Vagina (tissue), 2 donors: ENCODE data around the gene SCN10A. TPM values are rescaled to one million over a fixed set of nuclear protein-coding genes. Genes with fewer than 3 reads are reported as not detected.

ENCODE experiments used
- DNase-seq, 2 donors: peaks; one replicate each; pipeline ENCODE4 v3.0.0-alpha.2; 2017; ENCODE audit errors: extremely low spot score in 2 of 2
- H3K27ac ChIP-seq: fragments of 200-600 bp; sonication (generic); one replicate; pipeline ENCODE4 v1.5.1; 2019
- H3K27me3 ChIP-seq: fragments of 200-600 bp; sonication (generic); one replicate; pipeline ENCODE4 v1.5.1; 2019
- H3K36me3 ChIP-seq, 2 donors: fragments of 200-600 bp; sonication (generic); one replicate each; pipeline ENCODE4 v1.5.1; 2017 to 2019
- H3K4me1 ChIP-seq: fragments of 200-600 bp; sonication (generic); one replicate; pipeline ENCODE4 v1.5.1; 2019
- H3K4me3 ChIP-seq, 2 donors: fragments of 200-600 bp; sonication (generic); 1 replicate in 1 of 2; 2 replicates in 1 of 2; pipeline ENCODE4 v1.5.1; 2016 to 2019
- H3K9me3 ChIP-seq: fragments of 200-600 bp; sonication (generic); one replicate; pipeline ENCODE4 v1.5.1; 2019
- CTCF ChIP-seq, 3 experiments: fragments of 450-650 bp in 2 of 3; fragments of 200-600 bp in 1 of 3; sonication (generic) in 1 of 3; IDR thresholded peaks; one replicate each; pipeline ENCODE4 v1.5.1; 2017 to 2019; ENCODE audit warnings: antibody characterized with exemption in 3 of 3, mild to moderate bottlenecking in 2 of 3, moderate library complexity in 2 of 3
- POLR2A ChIP-seq, 2 donors: fragments of 450-650 bp; IDR thresholded peaks; one replicate each; pipeline ENCODE4 v1.6.1; 2017; ENCODE audit warnings: antibody characterized with exemption in 2 of 2, mild to moderate bottlenecking in 2 of 2, moderate library complexity in 2 of 2
- POLR2AphosphoS5 ChIP-seq, 2 donors: sonication (generic); formaldehyde crosslinking; IDR thresholded peaks; one replicate each; pipeline ENCODE4 v1.9.0; 2017; ENCODE audit warnings: antibody characterized with exemption in 2 of 2, mild to moderate bottlenecking in 2 of 2, low read depth in 1 of 2; ENCODE audit not compliant: insufficient read depth in 1 of 2
- intact Hi-C: fragments of 100-400 bp; cut with DNase I; formaldehyde crosslinking; loops from one replicate; pipeline ENCODE4 v1.15.1; 2023
- total RNA-seq: library from RNA; depleted of rRNA; stranded (reverse); fragments of >200 nt; gene quantifications from one replicate; pipeline ENCODE4 v1.2.3, GENCODE V29; 2016

Gene SCN10A
- total RNA-seq, 1 donor from 2014 or later: not detected

GRCh38 chr3:38684546-38684945 is 131.5 kb downstream of the SCN10A start:
- DNase-seq: no peak
- TF ChIP-seq POLR2A (IDR thresholded peaks at IDR 0.05) (no peak), CTCF (IDR thresholded peaks at IDR 0.05) (no peak), POLR2AphosphoS5 (IDR thresholded peaks at IDR 0.05; ENCODE audit: insufficient read depth in 1 of 2, low read depth in 1 of 2) (no peak)
- Histone ChIP-seq H3K36me3 (no peaks in the 10 kb centered on the region), H3K27me3 (no peaks in the 10 kb centered on the region), H3K4me1 (no peaks in the 10 kb centered on the region), H3K27ac (no peak overlapping the region), H3K9me3 (no peaks in the 10 kb centered on the region), H3K4me3 (no peak overlapping the region)
- intact Hi-C loops: no loop called here

GRCh38 chr3:38669668-38670067 is 146.3 kb downstream of the SCN10A start:
- Histone ChIP-seq H3K36me3 (no peaks in the 10 kb centered on the region), H3K4me1 (no peaks in the 10 kb centered on the region), H3K27me3 (no peaks in the 10 kb centered on the region), H3K4me3 (no peak overlapping the region), H3K9me3 (no peaks in the 10 kb centered on the region), H3K27ac (no peak overlapping the region)
- DNase-seq: no peak
- TF ChIP-seq POLR2AphosphoS5 (IDR thresholded peaks at IDR 0.05; ENCODE audit: insufficient read depth in 1 of 2, low read depth in 1 of 2) (no peak), POLR2A (IDR thresholded peaks at IDR 0.05) (no peak), CTCF (IDR thresholded peaks at IDR 0.05) (no peak)
- intact Hi-C loops: no loop called here

- intact Hi-C loops: no loop called here
- Histone ChIP-seq H3K4me1 (no peaks in the 10 kb centered on the region), H3K36me3 (no peaks in the 10 kb centered on the region), H3K27ac (no peak overlapping the region), H3K27me3 (no peaks in the 10 kb centered on the region), H3K4me3 (no peak overlapping the region), H3K9me3 (no peaks in the 10 kb centered on the region)
- DNase-seq: no peak
- no peak for TF ChIP-seq POLR2A (IDR thresholded peaks at IDR 0.05)
- no peak for TF ChIP-seq POLR2AphosphoS5 (IDR thresholded peaks at IDR 0.05; ENCODE audit: insufficient read depth in 1 of 2, low read depth in 1 of 2)
- TF ChIP-seq CTCF (IDR thresholded peaks at IDR 0.05): no peak
Observed at GRCh38 chr3:38662544-38662943, 153.5 kb downstream of the SCN10A start.

- Histone ChIP-seq H3K9me3 (no peaks in the 10 kb centered on the region), H3K36me3 (no peaks in the 10 kb centered on the region), H3K4me1 (no peaks in the 10 kb centered on the region), H3K4me3 (no peak overlapping the region), H3K27me3 (peaks cover 6% of the 10 kb centered on the region), H3K27ac (no peak overlapping the region)
- TF ChIP-seq POLR2A (IDR thresholded peaks at IDR 0.05): no peak
- TF ChIP-seq POLR2AphosphoS5 (IDR thresholded peaks at IDR 0.05; ENCODE audit: insufficient read depth in 1 of 2, low read depth in 1 of 2): no peak
- no peak for TF ChIP-seq CTCF (IDR thresholded peaks at IDR 0.05)
- intact Hi-C loops: loop anchor here (10.0 kb wide), 1 partner anchor 124 kb away; no protein-coding TSS in a partner anchor
- DNase-seq: no peak
Observed at GRCh38 chr3:38658841-38659240, 157.2 kb downstream of the SCN10A start.

- DNase-seq: no peak
- Histone ChIP-seq H3K4me1 (no peaks in the 10 kb centered on the region), H3K27me3 (peaks cover 6% of the 10 kb centered on the region), H3K9me3 (no peaks in the 10 kb centered on the region), H3K36me3 (no peaks in the 10 kb centered on the region), H3K4me3 (no peak overlapping the region), H3K27ac (no peak overlapping the region)
- TF ChIP-seq POLR2AphosphoS5 (IDR thresholded peaks at IDR 0.05; ENCODE audit: insufficient read depth in 1 of 2, low read depth in 1 of 2): no peak
- no peak for TF ChIP-seq CTCF (IDR thresholded peaks at IDR 0.05)
- no peak for TF ChIP-seq POLR2A (IDR thresholded peaks at IDR 0.05)
- intact Hi-C loops: loop anchor here (10.0 kb wide), 1 partner anchor 123 kb away; no protein-coding TSS in a partner anchor
Observed at GRCh38 chr3:38657369-38657768, 158.6 kb downstream of the SCN10A start.
